22Rv1 (cell line): Measurements from ENCODE around the gene ACR.
"Not testable (repeated sequence)": the region's sequence is repeated elsewhere in the genome, so short reads cannot be mapped to it uniquely, and the experiment has no call there.

ENCODE experiments used
- CTCF ChIP-seq: fragments of 450-650 bp; IDR thresholded peaks from 2 replicates; pipeline ENCODE4 v1.5.1; 2017; ENCODE audit warnings: mild to moderate bottlenecking
- ZFX ChIP-seq: fragments of 450-650 bp; IDR thresholded peaks from 2 replicates; pipeline ENCODE4 v1.6.1; 2017; ENCODE audit warnings: antibody characterized with exemption, borderline replicate concordance

GRCh38 chr22:50786936-50787335 is 48.9 kb downstream of the ACR start:
- TF ChIP-seq CTCF, ZFX: not testable (repeated sequence)
